ENCODE results near the gene EFTUD2. TPM values are rescaled to one million over a fixed set of nuclear protein-coding genes. Genes with fewer than 3 reads are reported as not detected.
A peak's percentile ranks its signal among the peaks of the same experiment; 100 is the strongest.

Gene EFTUD2
- total RNA-seq, 1 experiment from 2014 or later, result 119 TPM

DNA sequence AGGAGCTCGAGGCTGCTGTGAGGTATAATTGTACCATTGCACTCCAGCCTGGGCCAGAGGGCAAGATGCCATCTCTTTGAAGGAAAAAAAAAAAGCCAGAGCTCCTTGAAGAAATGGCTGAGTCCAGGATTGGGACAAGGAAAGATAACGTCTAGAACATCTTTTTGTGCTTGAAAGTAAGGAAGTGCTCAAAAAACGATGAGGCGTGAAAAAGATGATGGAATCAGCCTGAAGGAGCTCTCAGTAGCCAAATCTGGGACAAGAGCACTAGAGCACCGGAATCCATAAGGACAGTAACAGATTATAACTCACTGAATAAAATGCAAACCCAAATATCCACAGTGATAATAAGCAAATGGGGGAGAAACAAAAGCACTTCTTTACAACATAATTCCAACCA is 22.1 kb downstream of the EFTUD2 start:
- Mint-ChIP-seq H3K36me3 (ENCODE audit: insufficient read depth, unreplicated experiment) (peaks cover 84% of the 10 kb centered on the region), H3K4me1 (ENCODE audit: insufficient read depth, unreplicated experiment) (no peaks in the 10 kb centered on the region), H3K9me3 (ENCODE audit: unreplicated experiment) (no peaks in the 10 kb centered on the region), H3K27me3 (ENCODE audit: insufficient read depth, unreplicated experiment) (no peaks in the 10 kb centered on the region), H3K4me3 (ENCODE audit: unreplicated experiment) (no peak overlapping the region), H3K27ac (ENCODE audit: low read depth, unreplicated experiment) (no peak overlapping the region)
- DNase-seq (ENCODE audit: unreplicated experiment), result no peak
- intact Hi-C loops (cut with micrococcal nuclease), result no loop called here
- CTCF ChIA-PET, result interaction anchor here (0.6 to 4.1 kb wide), 9 partner anchors 11 to 310 kb away, joined by 3 to 48 read pairs (median 3); no protein-coding TSS in a partner anchor
- POLR2A ChIA-PET, result no interaction called here
- TF ChIP-seq, protein P1, sequence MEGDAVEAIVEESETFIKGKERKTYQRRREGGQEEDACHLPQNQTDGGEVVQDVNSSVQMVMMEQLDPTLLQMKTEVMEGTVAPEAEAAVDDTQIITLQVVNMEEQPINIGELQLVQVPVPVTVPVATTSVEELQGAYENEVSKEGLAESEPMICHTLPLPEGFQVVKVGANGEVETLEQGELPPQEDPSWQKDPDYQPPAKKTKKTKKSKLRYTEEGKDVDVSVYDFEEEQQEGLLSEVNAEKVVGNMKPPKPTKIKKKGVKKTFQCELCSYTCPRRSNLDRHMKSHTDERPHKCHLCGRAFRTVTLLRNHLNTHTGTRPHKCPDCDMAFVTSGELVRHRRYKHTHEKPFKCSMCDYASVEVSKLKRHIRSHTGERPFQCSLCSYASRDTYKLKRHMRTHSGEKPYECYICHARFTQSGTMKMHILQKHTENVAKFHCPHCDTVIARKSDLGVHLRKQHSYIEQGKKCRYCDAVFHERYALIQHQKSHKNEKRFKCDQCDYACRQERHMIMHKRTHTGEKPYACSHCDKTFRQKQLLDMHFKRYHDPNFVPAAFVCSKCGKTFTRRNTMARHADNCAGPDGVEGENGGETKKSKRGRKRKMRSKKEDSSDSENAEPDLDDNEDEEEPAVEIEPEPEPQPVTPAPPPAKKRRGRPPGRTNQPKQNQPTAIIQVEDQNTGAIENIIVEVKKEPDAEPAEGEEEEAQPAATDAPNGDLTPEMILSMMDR (IDR thresholded peaks at IDR 0.05; ENCODE audit: unreplicated experiment), result no peak
- no TSS peak for BruUV-seq (replicated peaks)

DNA sequence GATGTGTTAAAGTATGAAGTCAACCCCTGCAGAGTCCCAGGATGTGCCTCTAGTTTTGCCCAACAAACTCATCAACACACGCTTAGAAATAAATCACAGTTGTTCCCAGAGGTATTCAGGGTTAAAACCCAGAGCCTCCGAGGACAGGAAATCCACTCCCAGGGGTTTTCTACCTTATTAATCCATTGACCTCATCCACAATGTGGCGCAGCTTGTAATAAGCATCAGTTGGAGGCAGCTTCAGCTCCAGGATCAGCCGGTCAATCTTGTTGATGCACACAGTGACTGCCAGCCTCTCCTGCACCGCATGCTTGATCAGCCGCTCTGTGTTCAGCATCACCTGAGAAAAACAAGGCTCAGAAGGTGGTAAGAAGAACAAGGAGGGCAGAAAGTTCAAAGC is 23.5 kb downstream of the EFTUD2 start:
- ChIA-PET POLR2A (no interaction called here), CTCF (interaction anchor here (1.1 to 4.1 kb wide), 2 partner anchors 96 to 100 kb away, joined by 5 to 48 read pairs; no protein-coding TSS in a partner anchor)
- intact Hi-C loops (cut with micrococcal nuclease), result no loop called here
- DNase-seq (ENCODE audit: unreplicated experiment), result no peak
- Mint-ChIP-seq H3K4me1 (ENCODE audit: insufficient read depth, unreplicated experiment) (no peaks in the 10 kb centered on the region), H3K36me3 (ENCODE audit: insufficient read depth, unreplicated experiment) (peaks cover 83% of the 10 kb centered on the region), H3K4me3 (ENCODE audit: unreplicated experiment) (no peak overlapping the region), H3K27me3 (ENCODE audit: insufficient read depth, unreplicated experiment) (no peaks in the 10 kb centered on the region), H3K27ac (ENCODE audit: low read depth, unreplicated experiment) (no peak overlapping the region), H3K9me3 (ENCODE audit: unreplicated experiment) (no peaks in the 10 kb centered on the region)
- TF ChIP-seq, protein P1 (IDR thresholded peaks at IDR 0.05; ENCODE audit: unreplicated experiment), result no peak
- BruUV-seq (replicated peaks), result no TSS peak

DNA sequence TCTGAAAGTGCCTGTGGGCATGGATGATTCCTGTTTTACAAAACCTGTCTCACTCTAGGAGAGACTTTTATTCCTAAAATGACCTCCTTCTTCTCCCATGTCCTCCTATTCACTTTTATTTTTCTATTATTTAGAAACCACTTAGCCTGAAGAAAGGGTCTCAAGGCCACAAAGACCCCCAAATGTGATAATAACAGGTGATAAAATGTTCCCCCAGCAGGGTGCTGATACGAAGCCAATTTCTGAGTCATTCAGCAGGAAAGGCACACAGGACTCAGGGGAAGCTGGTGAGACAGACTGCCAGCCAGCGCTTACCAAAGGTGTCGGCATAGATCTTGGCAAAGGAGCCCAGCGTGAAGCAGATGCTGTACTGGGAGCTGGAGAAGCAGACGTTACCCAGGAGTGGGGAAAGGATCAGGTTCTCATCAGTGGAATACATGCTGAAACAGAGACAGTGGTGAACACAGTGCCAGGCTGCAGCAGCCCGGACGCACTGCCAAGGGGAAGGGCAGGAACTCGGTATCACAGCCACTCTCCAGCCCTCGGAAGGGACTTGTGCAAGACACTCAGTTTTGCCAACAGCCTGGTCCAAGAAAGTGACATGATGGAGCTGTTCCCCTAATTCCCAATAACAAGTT is 27.0 kb downstream of the EFTUD2 start:
- H3K36me3 Mint-ChIP-seq (ENCODE audit: insufficient read depth, unreplicated experiment), result peaks cover 77% of the 10 kb centered on the region
- no peak overlapping the region for H3K4me3 Mint-ChIP-seq (ENCODE audit: unreplicated experiment)
- intact Hi-C loops (cut with micrococcal nuclease), result no loop called here
- peak; percentile 69 for DNase-seq (ENCODE audit: unreplicated experiment)
- no peak overlapping the region for H3K27ac Mint-ChIP-seq (ENCODE audit: low read depth, unreplicated experiment)
- H3K9me3 Mint-ChIP-seq (ENCODE audit: unreplicated experiment), result no peaks in the 10 kb centered on the region
- BruUV-seq (replicated peaks), result no TSS peak
- POLR2A ChIA-PET, result no interaction called here
- TF ChIP-seq, protein P1 (IDR thresholded peaks at IDR 0.05; ENCODE audit: unreplicated experiment), result no peak
- H3K4me1 Mint-ChIP-seq (ENCODE audit: insufficient read depth, unreplicated experiment), result no peaks in the 10 kb centered on the region
- CTCF ChIA-PET, result no interaction called here
- H3K27me3 Mint-ChIP-seq (ENCODE audit: insufficient read depth, unreplicated experiment), result no peaks in the 10 kb centered on the region

DNA sequence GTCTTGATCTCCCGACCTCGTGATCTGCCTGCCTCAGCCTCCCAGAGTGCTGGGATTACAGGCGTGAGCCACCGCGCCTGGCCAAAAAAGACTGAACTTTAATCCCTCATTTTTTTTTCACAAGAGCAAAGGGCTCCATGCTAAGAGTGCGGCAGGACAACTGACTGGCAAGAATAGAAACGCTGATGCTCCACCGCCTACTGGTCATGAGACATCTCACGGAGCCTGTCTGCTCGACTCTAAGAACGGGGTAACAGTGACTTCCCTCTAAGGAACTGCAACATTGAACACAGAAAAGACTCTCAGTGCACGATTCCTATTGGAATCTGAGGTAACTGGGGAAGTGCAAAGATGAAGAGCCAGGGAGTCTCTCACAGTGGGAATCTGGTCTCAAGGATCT is 27.7 kb downstream of the EFTUD2 start:
- H3K4me3 Mint-ChIP-seq (ENCODE audit: unreplicated experiment), result no peak overlapping the region
- H3K4me1 Mint-ChIP-seq (ENCODE audit: insufficient read depth, unreplicated experiment), result no peaks in the 10 kb centered on the region
- DNase-seq (ENCODE audit: unreplicated experiment), result no peak
- H3K9me3 Mint-ChIP-seq (ENCODE audit: unreplicated experiment), result no peaks in the 10 kb centered on the region
- TF ChIP-seq, protein P1 (IDR thresholded peaks at IDR 0.05; ENCODE audit: unreplicated experiment), result no peak
- intact Hi-C loops (cut with micrococcal nuclease), result no loop called here
- H3K36me3 Mint-ChIP-seq (ENCODE audit: insufficient read depth, unreplicated experiment), result peaks cover 77% of the 10 kb centered on the region
- no peak overlapping the region for H3K27ac Mint-ChIP-seq (ENCODE audit: low read depth, unreplicated experiment)
- no peaks in the 10 kb centered on the region for H3K27me3 Mint-ChIP-seq (ENCODE audit: insufficient read depth, unreplicated experiment)
- BruUV-seq (replicated peaks), result no TSS peak
- CTCF ChIA-PET, result interaction anchor here (0.7 to 11.4 kb wide), 3 partner anchors 7 to 94 kb away, joined by 3 to 233 read pairs (median 15); no protein-coding TSS in a partner anchor
- POLR2A ChIA-PET, result interaction anchor here (0.6 to 1.8 kb wide), 2 partner anchors 43 to 279 kb away, joined by 3 to 5 read pairs; no protein-coding TSS in a partner anchor
